Thoracic aorta (tissue), 2 donors: Measurements from ENCODE around the gene GPR61. TPM values are rescaled to one million over a fixed set of nuclear protein-coding genes. Genes with fewer than 3 reads are reported as not detected.

Experiments used
- ATAC-seq: fragments of 150-250 bp; one replicate; pipeline ENCODE4 v1.8.0; 2017; ENCODE audit warnings: low read depth; ENCODE audit not compliant: insufficient number of reproducible peaks, low FRiP score
- DNase-seq: peaks from one replicate; pipeline ENCODE4 v3.0.0-alpha.2; 2020; ENCODE audit warnings: low spot score
- H3K27ac ChIP-seq, 2 donors: fragments of 200-600 bp; sonication (generic); 1 replicate in 1 of 2; 2 replicates in 1 of 2; pipeline ENCODE4 v1.5.1; 2016; ENCODE audit warnings: mild to moderate bottlenecking in 2 of 2, moderate library complexity in 2 of 2
- H3K27me3 ChIP-seq: fragments of 200-600 bp; sonication (generic); replicated peaks from 2 replicates; pipeline ENCODE4 v1.6.0; 2016; ENCODE audit warnings: mild to moderate bottlenecking; ENCODE audit not compliant: insufficient read depth
- H3K36me3 ChIP-seq: fragments of 200-600 bp; sonication (generic); one replicate; pipeline ENCODE4 v1.5.1; 2016
- H3K4me1 ChIP-seq, 2 donors: fragments of 200-600 bp; sonication (generic); 1 replicate in 1 of 2; 2 replicates in 1 of 2; pipeline versions ENCODE4 v1.5.1 to v1.6.0; 2016; ENCODE audit warnings: low read depth in 2 of 2, mild to moderate bottlenecking in 1 of 2; ENCODE audit not compliant: control insufficient read depth in 1 of 2
- H3K4me3 ChIP-seq: fragments of 200-600 bp; sonication (generic); 2 replicates; pipeline ENCODE4 v1.5.1; 2016; ENCODE audit warnings: mild to moderate bottlenecking
- H3K9me3 ChIP-seq: fragments of 200-600 bp; sonication (generic); 2 replicates; pipeline ENCODE4 v1.5.1; 2016
- CTCF ChIP-seq: fragments of 200-600 bp; sonication (generic); IDR thresholded peaks from one replicate; pipeline ENCODE4 v1.5.1; 2019; ENCODE audit warnings: antibody characterized with exemption
- total RNA-seq, 2 donors: library from RNA; depleted of rRNA; stranded (reverse); fragments of >200 nt; gene quantifications; one replicate each; pipeline versions ENCODE4 v1.1.0 to v1.2.3, GENCODE V29; 2016

The GPR61 gene
- total RNA-seq, 2 donors from 2014 or later = not detected

GRCh38 chr1:109493227-109493626 lies 46.4 kb upstream of the GPR61 start:
- DNase-seq (no peak), ATAC-seq (no peak)
- Histone ChIP-seq H3K36me3 (peaks cover 24% of the 10 kb centered on the region), H3K4me3 (peak overlapping the region; percentile 97), H3K4me1 (peaks cover 8 to 30% of the 10 kb centered on the region in 2 donors), H3K27me3 (no peaks in the 10 kb centered on the region), H3K9me3 (no peaks in the 10 kb centered on the region), H3K27ac (peak overlapping the region; percentile 68 to 80)
- no peak for TF ChIP-seq CTCF

GRCh38 chr1:109493805-109494539 lies 45.7 kb upstream of the GPR61 start, which contains the start of gene CYB561D1:
Gene CYB561D1 (plus strand): TSS chr1:109494094. CDS start chr1:109494140, 46 bp downstream.
- peak within 1 kb of the TSS; percentile 68 to 80 for H3K27ac ChIP-seq
- TF ChIP-seq CTCF = peak; percentile 94
- H3K36me3 ChIP-seq = peaks cover 24% of the 10 kb centered on the region
- DNase-seq (peak; percentile 60), ATAC-seq (peak; percentile 80)
- H3K4me3 ChIP-seq = peak within 1 kb of the TSS; percentile 97
- H3K4me1 ChIP-seq = peaks cover 8 to 37% of the 10 kb centered on the region in 2 donors
- H3K27me3 ChIP-seq = no peaks in the 10 kb centered on the region
- H3K9me3 ChIP-seq = no peaks in the 10 kb centered on the region

GRCh38 chr1:109495738-109496137 lies 43.9 kb upstream of the GPR61 start:
- Histone ChIP-seq H3K27me3 (no peaks in the 10 kb centered on the region), H3K36me3 (peaks cover 21% of the 10 kb centered on the region), H3K9me3 (no peaks in the 10 kb centered on the region), H3K4me3 (no peak overlapping the region), H3K4me1 (peaks cover 17 to 55% of the 10 kb centered on the region in 2 donors), H3K27ac (no peak overlapping the region)
- ATAC-seq (no peak), DNase-seq (no peak)
- TF ChIP-seq CTCF = no peak

- DNase-seq (no peak), ATAC-seq (no peak)
- no peak for TF ChIP-seq CTCF
- Histone ChIP-seq H3K27ac (no peak overlapping the region), H3K4me1 (peaks cover 21 to 70% of the 10 kb centered on the region in 2 donors), H3K27me3 (no peaks in the 10 kb centered on the region), H3K4me3 (no peak overlapping the region), H3K9me3 (no peaks in the 10 kb centered on the region), H3K36me3 (peaks cover 21% of the 10 kb centered on the region)
These were observed 42.1 kb upstream of the GPR61 start for GRCh38 chr1:109497449-109498160.

- DNase-seq (no peak), ATAC-seq (no peak)
- Histone ChIP-seq H3K27me3 (no peaks in the 10 kb centered on the region), H3K4me1 (peaks cover 21 to 67% of the 10 kb centered on the region in 2 donors), H3K36me3 (peaks cover 21% of the 10 kb centered on the region), H3K9me3 (no peaks in the 10 kb centered on the region), H3K4me3 (no peak overlapping the region), H3K27ac (peak overlapping the region in 1 of 2 donors; percentile 25)
- TF ChIP-seq CTCF = peak; percentile 52
These were observed 41.4 kb upstream of the GPR61 start for GRCh38 chr1:109498161-109498801.
